PC-3 (cell line): ENCODE data around the gene HMX3.

Experiments
- CTCF ChIP-seq: fragments of 300-600 bp; sonication (generic); conservative IDR thresholded peaks from 2 replicates; pipeline ENCODE4 v1.5.1; 2017; ENCODE audit warnings: antibody characterized with exemption, low read depth, mild to moderate bottlenecking, low read length
- EZH2phosphoT487 ChIP-seq: fragments of 300-600 bp; sonication (generic); IDR thresholded peaks from 2 replicates; pipeline ENCODE4 v1.6.1; 2018; ENCODE audit warnings: mild to moderate bottlenecking, antibody characterized with exemption, low read length, borderline replicate concordance

- TF ChIP-seq CTCF, result no peak
- TF ChIP-seq EZH2phosphoT487, result no peak
These were observed 1.3 kb downstream of the HMX3 start for GRCh38 chr10:123136806-123137642.
